Neural cell (in vitro differentiated cells): ENCODE data around the gene IKBKG. TPM values are rescaled to one million over a fixed set of nuclear protein-coding genes. Genes with fewer than 3 reads are reported as not detected.

Experiments
- H2AFZ ChIP-seq: fragments of 200-600, 300-800 bp; sonication (generic), shearing (Covaris generic); 2 replicates; pipeline ENCODE4 v1.6.0; 2014; ENCODE audit warnings: low read depth, mild to moderate bottlenecking, antibody characterized with exemption, low read length, moderate library complexity
- H3F3A ChIP-seq: fragments of 200-600 bp; shearing (Covaris generic); 2 replicates; pipeline ENCODE4 v1.6.1; 2016; ENCODE audit warnings: mild to moderate bottlenecking, moderate library complexity, mixed read lengths, antibody characterized with exemption, low read length; ENCODE audit not compliant: insufficient read depth, poor library complexity, severe bottlenecking
- H3K27ac ChIP-seq: fragments of 200-600, 300-800 bp; sonication (generic), shearing (Covaris generic); 2 replicates; pipeline ENCODE4 v1.5.1; 2014; ENCODE audit warnings: mild to moderate bottlenecking, low read length, moderate library complexity
- H3K27me3 ChIP-seq: fragments of 300-800, 200-600 bp; sonication (generic), shearing (Covaris generic); 2 replicates; pipeline ENCODE4 v1.6.0; 2014; ENCODE audit warnings: mild to moderate bottlenecking, low read depth, low read length, moderate library complexity; ENCODE audit not compliant: insufficient read depth
- H3K36me3 ChIP-seq: fragments of 300-800, 200-600 bp; sonication (generic), shearing (Covaris generic); 2 replicates; pipeline ENCODE4 v1.5.1; 2014; ENCODE audit warnings: mild to moderate bottlenecking, antibody characterized with exemption, low read length, moderate library complexity; ENCODE audit not compliant: insufficient read depth
- H3K4me2 ChIP-seq: fragments of 300-800, 200-600 bp; sonication (generic), shearing (Covaris generic); 2 replicates; pipeline ENCODE4 v1.6.0; 2014; ENCODE audit warnings: mild to moderate bottlenecking, low read length
- H3K4me3 ChIP-seq: fragments of 300-800, 200-600 bp; sonication (generic), shearing (Covaris generic); 2 replicates; pipeline ENCODE4 v1.5.1; 2014; ENCODE audit warnings: mild to moderate bottlenecking, low read length, moderate library complexity
- H3K79me2 ChIP-seq: fragments of 200-600 bp; shearing (Covaris generic); replicated peaks from 2 replicates; pipeline ENCODE4 v1.6.0; 2014; ENCODE audit warnings: mild to moderate bottlenecking, low read length, moderate library complexity; ENCODE audit not compliant: insufficient read depth
- H3K9ac ChIP-seq: fragments of 300-800, 200-600 bp; sonication (generic), shearing (Covaris generic); 2 replicates; pipeline ENCODE4 v1.6.1; 2016; ENCODE audit warnings: mild to moderate bottlenecking, low read length, mixed read lengths
- H3K9me2 ChIP-seq: fragments of 200-600 bp; shearing (Covaris generic); 2 replicates; pipeline ENCODE4 v1.6.1; 2016; ENCODE audit warnings: mild to moderate bottlenecking, low read length, mixed read lengths; ENCODE audit not compliant: insufficient read depth
- H3K9me3 ChIP-seq: fragments of 200-600, 300-800 bp; sonication (generic), shearing (Covaris generic); 2 replicates; pipeline ENCODE4 v1.6.1; 2016; ENCODE audit warnings: mild to moderate bottlenecking, mixed run types, low read length, moderate library complexity, mixed read lengths
- H4K20me1 ChIP-seq: fragments of 200-600 bp; shearing (Covaris generic); 2 replicates; pipeline ENCODE4 v1.6.1; 2016; ENCODE audit warnings: mild to moderate bottlenecking, mixed run types; ENCODE audit not compliant: insufficient read depth
- EP300 ChIP-seq: fragments of 450-650 bp; conservative IDR thresholded peaks from 2 replicates; pipeline ENCODE4 v1.6.1; 2014; ENCODE audit warnings: antibody characterized with exemption, mild to moderate bottlenecking, moderate library complexity; ENCODE audit not compliant: poor library complexity, severe bottlenecking
- EZH2 ChIP-seq: fragments of 200-600, 300-800 bp; shearing (Covaris generic), sonication (generic); IDR thresholded peaks from 2 replicates; pipeline ENCODE4 v1.6.1; 2014; ENCODE audit warnings: antibody characterized with exemption, low read length, borderline replicate concordance, mild to moderate bottlenecking; ENCODE audit not compliant: insufficient read depth, poor library complexity, severe bottlenecking
- MXI1 ChIP-seq: fragments of 450-650 bp; conservative IDR thresholded peaks from 2 replicates; pipeline ENCODE4 v1.6.1; 2014; ENCODE audit warnings: antibody characterized with exemption, mild to moderate bottlenecking; ENCODE audit not compliant: poor library complexity, severe bottlenecking
- POLR2AphosphoS5 ChIP-seq: IDR thresholded peaks from 2 replicates; pipeline ENCODE4 v1.6.1; 2012
- RAD21 ChIP-seq: fragments of 450-650 bp; conservative IDR thresholded peaks from 2 replicates; pipeline ENCODE4 v1.6.1; 2014; ENCODE audit warnings: antibody characterized with exemption, mild to moderate bottlenecking, moderate library complexity
- SMC3 ChIP-seq: fragments of 450-650 bp; conservative IDR thresholded peaks from 2 replicates; pipeline ENCODE4 v1.6.1; 2014; ENCODE audit warnings: antibody characterized with exemption, mild to moderate bottlenecking, moderate library complexity; ENCODE audit not compliant: poor library complexity
- TAF1 ChIP-seq: IDR thresholded peaks from 2 replicates; pipeline ENCODE4 v1.6.1; 2012; ENCODE audit warnings: low read depth
- polyA plus RNA-seq: library from polyadenylated mRNA; depleted of rRNA; stranded (reverse); fragments of >200 nt; gene quantifications from 2 replicates; pipeline ENCODE4 v1.2.3, GENCODE V29; 2014
- TF ChIP-seq, protein P1 (sequence below): IDR thresholded peaks from 2 replicates; pipeline ENCODE4 v1.6.1; 2012; ENCODE audit warnings: borderline replicate concordance
- TF ChIP-seq, protein P2 (sequence below): fragments of 450-650 bp; IDR thresholded peaks from 2 replicates; pipeline ENCODE4 v1.5.1; 2014; ENCODE audit warnings: antibody characterized with exemption, mild to moderate bottlenecking, moderate library complexity; ENCODE audit not compliant: poor library complexity, severe bottlenecking

IKBKG gene
- polyA plus RNA-seq, 1 donor from 2014 or later = 37.7 TPM

DNA sequence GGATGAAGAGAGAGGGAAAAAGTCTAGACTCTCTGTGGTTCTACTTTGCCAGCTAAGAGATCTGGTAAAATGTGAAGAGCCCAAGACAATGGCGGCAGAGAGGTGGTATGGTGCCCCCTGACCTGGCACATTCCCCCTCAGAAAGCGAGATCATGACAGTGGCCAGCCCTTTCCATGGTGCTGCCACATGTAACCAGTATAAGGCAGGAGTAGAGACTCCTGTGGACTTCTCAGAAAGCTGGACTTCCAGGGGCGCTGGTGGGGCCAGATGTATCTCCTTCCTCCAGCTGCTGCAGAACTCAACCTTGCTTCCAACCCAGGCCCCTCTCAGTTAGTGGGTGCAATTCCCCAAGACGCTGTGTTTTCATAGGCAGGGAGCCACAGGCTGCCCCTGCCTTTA, 47.1 kb downstream of the IKBKG start:
- H4K20me1 ChIP-seq = no peaks in the 10 kb centered on the region
- H3K9ac ChIP-seq = no peak overlapping the region
- H3K27ac ChIP-seq = no peak overlapping the region
- TF ChIP-seq, protein P1, sequence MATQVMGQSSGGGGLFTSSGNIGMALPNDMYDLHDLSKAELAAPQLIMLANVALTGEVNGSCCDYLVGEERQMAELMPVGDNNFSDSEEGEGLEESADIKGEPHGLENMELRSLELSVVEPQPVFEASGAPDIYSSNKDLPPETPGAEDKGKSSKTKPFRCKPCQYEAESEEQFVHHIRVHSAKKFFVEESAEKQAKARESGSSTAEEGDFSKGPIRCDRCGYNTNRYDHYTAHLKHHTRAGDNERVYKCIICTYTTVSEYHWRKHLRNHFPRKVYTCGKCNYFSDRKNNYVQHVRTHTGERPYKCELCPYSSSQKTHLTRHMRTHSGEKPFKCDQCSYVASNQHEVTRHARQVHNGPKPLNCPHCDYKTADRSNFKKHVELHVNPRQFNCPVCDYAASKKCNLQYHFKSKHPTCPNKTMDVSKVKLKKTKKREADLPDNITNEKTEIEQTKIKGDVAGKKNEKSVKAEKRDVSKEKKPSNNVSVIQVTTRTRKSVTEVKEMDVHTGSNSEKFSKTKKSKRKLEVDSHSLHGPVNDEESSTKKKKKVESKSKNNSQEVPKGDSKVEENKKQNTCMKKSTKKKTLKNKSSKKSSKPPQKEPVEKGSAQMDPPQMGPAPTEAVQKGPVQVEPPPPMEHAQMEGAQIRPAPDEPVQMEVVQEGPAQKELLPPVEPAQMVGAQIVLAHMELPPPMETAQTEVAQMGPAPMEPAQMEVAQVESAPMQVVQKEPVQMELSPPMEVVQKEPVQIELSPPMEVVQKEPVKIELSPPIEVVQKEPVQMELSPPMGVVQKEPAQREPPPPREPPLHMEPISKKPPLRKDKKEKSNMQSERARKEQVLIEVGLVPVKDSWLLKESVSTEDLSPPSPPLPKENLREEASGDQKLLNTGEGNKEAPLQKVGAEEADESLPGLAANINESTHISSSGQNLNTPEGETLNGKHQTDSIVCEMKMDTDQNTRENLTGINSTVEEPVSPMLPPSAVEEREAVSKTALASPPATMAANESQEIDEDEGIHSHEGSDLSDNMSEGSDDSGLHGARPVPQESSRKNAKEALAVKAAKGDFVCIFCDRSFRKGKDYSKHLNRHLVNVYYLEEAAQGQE = no peak
- TF ChIP-seq TAF1 (no peak), EP300 (no peak), POLR2AphosphoS5 (no peak), RAD21 (no peak), MXI1 (no peak), EZH2 (no peak)
- TF ChIP-seq, protein P2, sequence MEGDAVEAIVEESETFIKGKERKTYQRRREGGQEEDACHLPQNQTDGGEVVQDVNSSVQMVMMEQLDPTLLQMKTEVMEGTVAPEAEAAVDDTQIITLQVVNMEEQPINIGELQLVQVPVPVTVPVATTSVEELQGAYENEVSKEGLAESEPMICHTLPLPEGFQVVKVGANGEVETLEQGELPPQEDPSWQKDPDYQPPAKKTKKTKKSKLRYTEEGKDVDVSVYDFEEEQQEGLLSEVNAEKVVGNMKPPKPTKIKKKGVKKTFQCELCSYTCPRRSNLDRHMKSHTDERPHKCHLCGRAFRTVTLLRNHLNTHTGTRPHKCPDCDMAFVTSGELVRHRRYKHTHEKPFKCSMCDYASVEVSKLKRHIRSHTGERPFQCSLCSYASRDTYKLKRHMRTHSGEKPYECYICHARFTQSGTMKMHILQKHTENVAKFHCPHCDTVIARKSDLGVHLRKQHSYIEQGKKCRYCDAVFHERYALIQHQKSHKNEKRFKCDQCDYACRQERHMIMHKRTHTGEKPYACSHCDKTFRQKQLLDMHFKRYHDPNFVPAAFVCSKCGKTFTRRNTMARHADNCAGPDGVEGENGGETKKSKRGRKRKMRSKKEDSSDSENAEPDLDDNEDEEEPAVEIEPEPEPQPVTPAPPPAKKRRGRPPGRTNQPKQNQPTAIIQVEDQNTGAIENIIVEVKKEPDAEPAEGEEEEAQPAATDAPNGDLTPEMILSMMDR = no peak
- H3K4me3 ChIP-seq = no peak overlapping the region
- H3K79me2 ChIP-seq = no peaks in the 10 kb centered on the region
- H3K36me3 ChIP-seq = no peaks in the 10 kb centered on the region
- no peaks in the 10 kb centered on the region for H3K27me3 ChIP-seq
- H2AFZ ChIP-seq = no peak overlapping the region
- no peaks in the 10 kb centered on the region for H3K9me3 ChIP-seq
- H3K9me2 ChIP-seq = no peaks in the 10 kb centered on the region
- H3F3A ChIP-seq = no peaks in the 10 kb centered on the region
- H3K4me2 ChIP-seq = no peak overlapping the region

DNA sequence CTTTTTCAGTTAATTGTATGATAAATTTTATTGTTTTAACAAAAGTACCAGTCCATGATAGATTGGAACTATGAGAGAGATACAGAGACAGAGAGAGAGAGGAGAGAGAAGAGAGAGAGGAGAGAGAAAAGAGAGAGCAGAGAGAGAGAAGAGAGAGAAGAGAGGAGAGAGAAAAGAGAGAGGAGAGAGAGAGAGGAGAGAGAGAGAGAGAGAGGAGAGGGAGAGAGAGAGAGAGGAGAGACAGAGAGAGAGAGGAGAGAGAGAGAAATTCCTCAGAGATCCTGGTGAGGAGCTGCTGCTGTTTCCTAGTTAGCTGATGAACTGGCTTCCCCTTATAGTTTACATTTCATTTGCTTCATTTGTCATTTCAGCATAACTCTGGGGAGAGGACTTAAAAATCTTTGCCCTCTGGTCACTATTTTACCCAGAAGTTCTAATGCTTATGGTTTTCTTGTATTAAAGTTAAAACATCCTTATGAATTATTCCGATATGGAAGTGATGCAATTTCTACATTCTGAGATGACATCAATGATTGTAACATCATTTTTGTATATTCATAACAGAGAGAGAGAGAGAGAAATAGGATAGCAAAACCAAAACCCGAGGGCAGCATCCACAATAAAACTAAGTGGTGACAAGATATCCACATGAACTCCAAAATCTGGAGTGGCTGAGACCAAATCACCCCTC, 48.3 kb downstream of the IKBKG start:
- no peaks in the 10 kb centered on the region for H3K79me2 ChIP-seq
- H3K27ac ChIP-seq = no peak overlapping the region
- H3K4me2 ChIP-seq = no peak overlapping the region
- no peaks in the 10 kb centered on the region for H3K9me3 ChIP-seq
- no peak overlapping the region for H3K4me3 ChIP-seq
- TF ChIP-seq TAF1 (no peak), MXI1 (no peak), SMC3 (no peak), POLR2AphosphoS5 (no peak), EZH2 (no peak), EP300 (no peak), RAD21 (no peak)
- TF ChIP-seq, protein P1 = no peak
- TF ChIP-seq, protein P2 = no peak
- H3K9ac ChIP-seq = no peak overlapping the region
- no peaks in the 10 kb centered on the region for H3K9me2 ChIP-seq
- H3F3A ChIP-seq = no peaks in the 10 kb centered on the region
- no peak overlapping the region for H2AFZ ChIP-seq
- no peaks in the 10 kb centered on the region for H4K20me1 ChIP-seq
- no peaks in the 10 kb centered on the region for H3K36me3 ChIP-seq
- no peaks in the 10 kb centered on the region for H3K27me3 ChIP-seq
